SK-N-SH (cell line): ENCODE results near the gene EXOC4. TPM values are rescaled to one million over a fixed set of nuclear protein-coding genes. Genes with fewer than 3 reads are reported as not detected.
A peak's percentile ranks its signal among the peaks of the same experiment; 100 is the strongest.
"Not testable (repeated sequence)": the region's sequence is repeated elsewhere in the genome, so short reads cannot be mapped to it uniquely, and the experiment has no call there.

Experiments
- CTCF ChIA-PET: fragments of 300-600, 350-600 bp; formaldehyde crosslinking; extraction: SDS; loops from one replicate; lab custom pipeline; 2021; lab: Yijun Ruan, JAX
- POLR2A ChIA-PET: fragments of 350-600 bp; sonication (Branson Sonifier 250); formaldehyde crosslinking; extraction: SDS; loops from one replicate; lab custom pipeline; 2020; ENCODE audit warnings: antibody characterized with exemption, inconsistent platforms; lab: Yijun Ruan, JAX
- DNase-seq: peaks from one replicate; pipeline ENCODE4 v3.0.0; 2012
- H2AFZ ChIP-seq: fragments of 200-600 bp; sonication (generic); 2 replicates; pipeline ENCODE4 v1.8.1; 2016; ENCODE audit warnings: antibody characterized with exemption, mild to moderate bottlenecking, low read depth
- H3F3A ChIP-seq: fragments of 200-600 bp; sonication (generic); replicated peaks from 2 replicates; pipeline ENCODE3; 2016; ENCODE audit warnings: antibody characterized with exemption, mild to moderate bottlenecking; ENCODE audit not compliant: insufficient read depth
- H3K27ac ChIP-seq, 2 experiments: fragments of 200-500 bp in 1 of 2; fragments of 200-600 bp in 1 of 2; sonication (Bioruptor generic) in 1 of 2; sonication (generic), shearing (Covaris generic) in 1 of 2; 2 replicates each; pipeline versions ENCODE4 v1.5.1 to v1.6.1; 2014 to 2016; ENCODE audit warnings: low read depth in 2 of 2, inconsistent platforms in 1 of 2, low read length in 1 of 2, mild to moderate bottlenecking in 1 of 2, mixed read lengths in 1 of 2
- H3K27me3 ChIP-seq: fragments of 200-600 bp; sonication (generic), shearing (Covaris generic); 2 replicates; pipeline ENCODE4 v1.6.1; 2016; ENCODE audit warnings: mixed run types; ENCODE audit not compliant: insufficient read depth
- H3K36me3 ChIP-seq, 2 experiments: fragments of 200-500 bp in 1 of 2; fragments of 200-600 bp in 1 of 2; sonication (Bioruptor generic) in 1 of 2; sonication (generic) in 1 of 2; replicated peaks in 1 of 2; 2 replicates each; pipeline versions ENCODE3 to v1.5.1; 2014 to 2016; ENCODE audit warnings: low read length in 1 of 2, mild to moderate bottlenecking in 1 of 2; ENCODE audit not compliant: insufficient read depth in 2 of 2, control insufficient read depth in 1 of 2
- H3K4me1 ChIP-seq, 2 experiments: fragments of 200-500 bp in 1 of 2; fragments of 200-600 bp in 1 of 2; sonication (Bioruptor generic) in 1 of 2; sonication (generic), shearing (Covaris generic) in 1 of 2; 2 replicates each; pipeline versions ENCODE4 v1.5.1 to v1.6.1; 2014 to 2016; ENCODE audit warnings: low read depth in 1 of 2, low read length in 1 of 2, mixed run types in 1 of 2; ENCODE audit not compliant: insufficient read depth in 2 of 2, control insufficient read depth in 1 of 2
- H3K4me2 ChIP-seq: fragments of 200-600 bp; sonication (generic), shearing (Covaris generic); 2 replicates; pipeline ENCODE4 v1.6.1; 2017; ENCODE audit warnings: mixed run types
- H3K4me3 ChIP-seq, 2 experiments: fragments of 200-500 bp in 1 of 2; fragments of 200-600 bp in 1 of 2; sonication (Bioruptor generic) in 1 of 2; sonication (generic), shearing (Covaris generic) in 1 of 2; 2 replicates each; pipeline versions ENCODE4 v1.5.1 to v1.8.1; 2014 to 2016; ENCODE audit warnings: low read depth in 2 of 2, inconsistent platforms in 1 of 2, low read length in 1 of 2, mild to moderate bottlenecking in 1 of 2, mixed read lengths in 1 of 2, moderate library complexity in 1 of 2
- H3K79me2 ChIP-seq: fragments of 200-600 bp; sonication (generic); 2 replicates; pipeline ENCODE4 v1.8.1; 2017; ENCODE audit warnings: mild to moderate bottlenecking; ENCODE audit not compliant: insufficient read depth
- H3K9ac ChIP-seq: fragments of 200-600 bp; sonication (generic); 2 replicates; pipeline ENCODE4 v1.6.1; 2017; ENCODE audit warnings: mixed run types
- H3K9me2 ChIP-seq: fragments of 200-600 bp; sonication (generic); 2 replicates; pipeline ENCODE4 v1.6.1; 2017; ENCODE audit warnings: mixed run types
- H3K9me3 ChIP-seq: fragments of 200-600 bp; sonication (generic); 2 replicates; pipeline ENCODE4 v1.6.1; 2017; ENCODE audit warnings: mixed run types, mild to moderate bottlenecking, moderate library complexity
- H4K20me1 ChIP-seq: fragments of 200-600 bp; sonication (generic); 2 replicates; pipeline ENCODE4 v1.6.1; 2017; ENCODE audit warnings: mild to moderate bottlenecking, mixed run types; ENCODE audit not compliant: insufficient read depth
- CHD2 ChIP-seq: fragments of 150-350 bp; IDR thresholded peaks from 2 replicates; pipeline ENCODE4 v1.6.1; 2018; ENCODE audit warnings: low read length; ENCODE audit not compliant: partially characterized antibody
- ELF1 ChIP-seq: IDR thresholded peaks from 2 replicates; pipeline ENCODE4 v1.4.0; 2012
- EZH2phosphoT487 ChIP-seq: fragments of 200-600 bp; sonication (generic); IDR thresholded peaks from 2 replicates; pipeline ENCODE4 v1.6.1; 2017; ENCODE audit warnings: low read depth, mixed run types, mild to moderate bottlenecking, antibody characterized with exemption, moderate library complexity, borderline replicate concordance
- FOXJ3 ChIP-seq: sonication (generic); formaldehyde crosslinking; IDR thresholded peaks from 2 replicates; pipeline ENCODE4 v1.5.1; 2020; ENCODE audit warnings: mild to moderate bottlenecking, missing genetic modification reagents
- GABPA ChIP-seq: IDR thresholded peaks from 2 replicates; pipeline ENCODE4 v1.4.0; 2012; ENCODE audit warnings: low read depth, mild to moderate bottlenecking
- GATA2 ChIP-seq: sonication (generic); formaldehyde crosslinking; IDR thresholded peaks from 2 replicates; pipeline ENCODE4 v1.5.0; 2020; ENCODE audit warnings: mild to moderate bottlenecking, missing genetic modification reagents
- IRF3 ChIP-seq: fragments of 150-350 bp; IDR thresholded peaks from 2 replicates; pipeline ENCODE4 v1.6.1; 2016; ENCODE audit warnings: mild to moderate bottlenecking, low read depth, low read length
- JUND ChIP-seq: IDR thresholded peaks from 2 replicates; pipeline ENCODE4 v1.4.0; 2012
- MEF2A ChIP-seq: IDR thresholded peaks from 2 replicates; pipeline ENCODE4 v1.4.0; 2012; ENCODE audit warnings: low read depth, borderline replicate concordance
- MXI1 ChIP-seq: IDR thresholded peaks from 2 replicates; pipeline ENCODE4 v1.6.1; 2012; ENCODE audit warnings: mild to moderate bottlenecking, low read depth, low read length, improper control_type of control experiment
- NFIC ChIP-seq: IDR thresholded peaks from 2 replicates; pipeline ENCODE4 v1.4.0; 2012; ENCODE audit warnings: borderline replicate concordance
- NRF1 ChIP-seq: IDR thresholded peaks from 2 replicates; pipeline ENCODE4 v1.6.1; 2012; ENCODE audit warnings: low read depth, mild to moderate bottlenecking, low read length
- REST ChIP-seq: IDR thresholded peaks from 2 replicates; pipeline ENCODE4 v1.6.1; 2012; ENCODE audit warnings: mild to moderate bottlenecking, low read depth, low read length, moderate library complexity
- RFX5 ChIP-seq: IDR thresholded peaks from 2 replicates; pipeline ENCODE4 v1.6.1; 2012; ENCODE audit warnings: mild to moderate bottlenecking, improper control_type of control experiment, low read length
- RXRA ChIP-seq: IDR thresholded peaks from 2 replicates; pipeline ENCODE4 v1.4.0; 2012; ENCODE audit warnings: low read depth, mild to moderate bottlenecking, borderline replicate concordance
- SIN3A ChIP-seq: IDR thresholded peaks from 2 replicates; pipeline ENCODE4 v1.6.1; 2012; ENCODE audit warnings: low read depth, mild to moderate bottlenecking, low read length, moderate library complexity, borderline replicate concordance
- SMC3 ChIP-seq: IDR thresholded peaks from 2 replicates; pipeline ENCODE4 v1.6.1; 2012; ENCODE audit warnings: low read depth, low read length, improper control_type of control experiment
- TAF1 ChIP-seq: IDR thresholded peaks from 2 replicates; pipeline ENCODE4 v1.6.1; 2012; ENCODE audit warnings: low read depth, mild to moderate bottlenecking, low read length, moderate library complexity, borderline replicate concordance
- TEAD4 ChIP-seq: IDR thresholded peaks from 2 replicates; pipeline ENCODE4 v1.4.0; 2012; ENCODE audit warnings: mild to moderate bottlenecking, borderline replicate concordance; ENCODE audit not compliant: insufficient read depth
- USF1 ChIP-seq: IDR thresholded peaks from 2 replicates; pipeline ENCODE4 v1.4.0; 2012; ENCODE audit warnings: low read depth, borderline replicate concordance
- WGBS: methylation state at CpG from one replicate; pipeline ENCODE4 v1.1.6; 2017; ENCODE audit warnings: low lambda C conversion rate; 5-methylcytosine and 5-hydroxymethylcytosine counted together
- polyA plus RNA-seq, 3 experiments: library from polyadenylated mRNA; depleted of rRNA; stranded (reverse); fragments of >200 nt; gene quantifications; 2 replicates each; pipeline ENCODE4 v1.2.3, GENCODE V29; 2012

The EXOC4 gene
- polyA plus RNA-seq, 1 of the 3 experiments (the other 2 are of a cell fraction) = 37.3 TPM

GRCh38 chr7:133987582-133987981 lies 734.7 kb downstream of the EXOC4 start (continued):
- no peak for TF ChIP-seq REST
- TF ChIP-seq NFIC = no peak
- no peak for TF ChIP-seq FOXJ3 (CRISPR knock-in tag)
- no peak for TF ChIP-seq GABPA
- TF ChIP-seq MXI1 = no peak
- TF ChIP-seq ELF1 = no peak
- TF ChIP-seq EZH2phosphoT487 = no peak
- no peak for TF ChIP-seq USF1
- TF ChIP-seq RFX5 = no peak
- peak; percentile 66 for TF ChIP-seq GATA2
- TF ChIP-seq NRF1 = no peak
- TF ChIP-seq, all 33 proteins: peak for 3

- POLR2A ChIA-PET = no interaction called here
These were observed 740.7 kb downstream of the EXOC4 start for GRCh38 chr7:133993547-133993946.

GRCh38 chr7:133994100-133994499 lies 741.2 kb downstream of the EXOC4 start:
- CTCF ChIA-PET = interaction anchor here (0.9 to 1.8 kb wide), 4 partner anchors 10 to 211 kb away, joined by 3 to 5 read pairs (median 4); no protein-coding TSS in a partner anchor
- WGBS = 87% methylated on average over 7 of the region's 7 CpGs
- POLR2A ChIA-PET = not testable (repeated sequence)

More at GRCh38 chr7:133993547-133993946, 740.7 kb downstream of the EXOC4 start:
- Histone ChIP-seq H4K20me1 (no peaks in the 10 kb centered on the region), H3K9me2 (no peaks in the 10 kb centered on the region), H3K9me3 (no peaks in the 10 kb centered on the region), H3K4me2 (no peak overlapping the region), H2AFZ (no peak overlapping the region), H3K79me2 (no peaks in the 10 kb centered on the region), H3F3A (peaks cover 8% of the 10 kb centered on the region), H3K36me3 (peaks cover 0 to 13% of the 10 kb centered on the region in 2 experiments), H3K9ac (no peak overlapping the region), H3K4me1 (peaks cover 0 to 6% of the 10 kb centered on the region in 2 experiments; a peak in 1 of 4 replicates), H3K4me3 (no peak overlapping the region), H3K27me3 (no peaks in the 10 kb centered on the region), H3K27ac (no peak overlapping the region)
- TF ChIP-seq CHD2 (no peak), JUND (no peak), MEF2A (no peak), ELF1 (no peak), SIN3A (no peak), SMC3 (no peak), EZH2phosphoT487 (no peak), TAF1 (no peak), GABPA (no peak), TEAD4 (no peak), IRF3 (no peak), RXRA (no peak)
- no peak for DNase-seq
- 64% methylated on average over 1 of the region's 1 CpG for WGBS
- CTCF ChIA-PET = interaction anchor here (1.1 kb wide), 1 partner anchor 211 kb away, joined by 3 read pairs; no protein-coding TSS in a partner anchor

More at GRCh38 chr7:133994100-133994499, 741.2 kb downstream of the EXOC4 start:
- not testable (repeated sequence) for H3K4me2 ChIP-seq, DNase-seq, H3K27ac ChIP-seq, H2AFZ ChIP-seq, H3F3A ChIP-seq, H3K79me2 ChIP-seq, H3K9me2 ChIP-seq, H3K4me1 ChIP-seq, H4K20me1 ChIP-seq, H3K4me3 ChIP-seq, H3K9me3 ChIP-seq, H3K27me3 ChIP-seq, H3K9ac ChIP-seq
- H3K36me3 ChIP-seq = peaks cover 0 to 15% of the 10 kb centered on the region in 2 experiments
